Measurements from ENCODE around the gene SYNDIG1.

The SYNDIG1 gene

GRCh38 chr20:24647713-24648112 lies 178.3 kb downstream of the SYNDIG1 start:
- DNase-seq (ENCODE audit: low read depth in 1 of 2, low spot score in 1 of 2) = no peak
- TF ChIP-seq GABPA (IDR thresholded peaks at IDR 0.05; ENCODE audit: low read depth) (no peak), SPI1 (IDR thresholded peaks at IDR 0.05; ENCODE audit: borderline replicate concordance, low read depth) (no peak), POLR2AphosphoS5 (IDR thresholded peaks at IDR 0.05; ENCODE audit: low read depth) (no peak)
- TF ChIP-seq, protein P1, sequence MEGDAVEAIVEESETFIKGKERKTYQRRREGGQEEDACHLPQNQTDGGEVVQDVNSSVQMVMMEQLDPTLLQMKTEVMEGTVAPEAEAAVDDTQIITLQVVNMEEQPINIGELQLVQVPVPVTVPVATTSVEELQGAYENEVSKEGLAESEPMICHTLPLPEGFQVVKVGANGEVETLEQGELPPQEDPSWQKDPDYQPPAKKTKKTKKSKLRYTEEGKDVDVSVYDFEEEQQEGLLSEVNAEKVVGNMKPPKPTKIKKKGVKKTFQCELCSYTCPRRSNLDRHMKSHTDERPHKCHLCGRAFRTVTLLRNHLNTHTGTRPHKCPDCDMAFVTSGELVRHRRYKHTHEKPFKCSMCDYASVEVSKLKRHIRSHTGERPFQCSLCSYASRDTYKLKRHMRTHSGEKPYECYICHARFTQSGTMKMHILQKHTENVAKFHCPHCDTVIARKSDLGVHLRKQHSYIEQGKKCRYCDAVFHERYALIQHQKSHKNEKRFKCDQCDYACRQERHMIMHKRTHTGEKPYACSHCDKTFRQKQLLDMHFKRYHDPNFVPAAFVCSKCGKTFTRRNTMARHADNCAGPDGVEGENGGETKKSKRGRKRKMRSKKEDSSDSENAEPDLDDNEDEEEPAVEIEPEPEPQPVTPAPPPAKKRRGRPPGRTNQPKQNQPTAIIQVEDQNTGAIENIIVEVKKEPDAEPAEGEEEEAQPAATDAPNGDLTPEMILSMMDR (IDR thresholded peaks at IDR 0.05; ENCODE audit: insufficient read depth, low read length) = no peak
- TF ChIP-seq, protein P2, sequence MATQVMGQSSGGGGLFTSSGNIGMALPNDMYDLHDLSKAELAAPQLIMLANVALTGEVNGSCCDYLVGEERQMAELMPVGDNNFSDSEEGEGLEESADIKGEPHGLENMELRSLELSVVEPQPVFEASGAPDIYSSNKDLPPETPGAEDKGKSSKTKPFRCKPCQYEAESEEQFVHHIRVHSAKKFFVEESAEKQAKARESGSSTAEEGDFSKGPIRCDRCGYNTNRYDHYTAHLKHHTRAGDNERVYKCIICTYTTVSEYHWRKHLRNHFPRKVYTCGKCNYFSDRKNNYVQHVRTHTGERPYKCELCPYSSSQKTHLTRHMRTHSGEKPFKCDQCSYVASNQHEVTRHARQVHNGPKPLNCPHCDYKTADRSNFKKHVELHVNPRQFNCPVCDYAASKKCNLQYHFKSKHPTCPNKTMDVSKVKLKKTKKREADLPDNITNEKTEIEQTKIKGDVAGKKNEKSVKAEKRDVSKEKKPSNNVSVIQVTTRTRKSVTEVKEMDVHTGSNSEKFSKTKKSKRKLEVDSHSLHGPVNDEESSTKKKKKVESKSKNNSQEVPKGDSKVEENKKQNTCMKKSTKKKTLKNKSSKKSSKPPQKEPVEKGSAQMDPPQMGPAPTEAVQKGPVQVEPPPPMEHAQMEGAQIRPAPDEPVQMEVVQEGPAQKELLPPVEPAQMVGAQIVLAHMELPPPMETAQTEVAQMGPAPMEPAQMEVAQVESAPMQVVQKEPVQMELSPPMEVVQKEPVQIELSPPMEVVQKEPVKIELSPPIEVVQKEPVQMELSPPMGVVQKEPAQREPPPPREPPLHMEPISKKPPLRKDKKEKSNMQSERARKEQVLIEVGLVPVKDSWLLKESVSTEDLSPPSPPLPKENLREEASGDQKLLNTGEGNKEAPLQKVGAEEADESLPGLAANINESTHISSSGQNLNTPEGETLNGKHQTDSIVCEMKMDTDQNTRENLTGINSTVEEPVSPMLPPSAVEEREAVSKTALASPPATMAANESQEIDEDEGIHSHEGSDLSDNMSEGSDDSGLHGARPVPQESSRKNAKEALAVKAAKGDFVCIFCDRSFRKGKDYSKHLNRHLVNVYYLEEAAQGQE (IDR thresholded peaks at IDR 0.05; ENCODE audit: insufficient replicate concordance, low read depth) = no peak
- H3K4me3 ChIP-seq (replicated peaks; ENCODE audit: insufficient read depth, low read length) = no peak overlapping the region
- no peaks in the 10 kb centered on the region for H3K27me3 ChIP-seq (ENCODE audit: insufficient read depth, poor library complexity, severe bottlenecking)
- no peak overlapping the region for H3K27ac ChIP-seq (replicated peaks)

GRCh38 chr20:24648481-24648880 lies 179.1 kb downstream of the SYNDIG1 start:
- H3K27me3 ChIP-seq (ENCODE audit: insufficient read depth, poor library complexity, severe bottlenecking) = no peaks in the 10 kb centered on the region
- no peak overlapping the region for H3K4me3 ChIP-seq (replicated peaks; ENCODE audit: insufficient read depth, low read length)
- H3K27ac ChIP-seq (replicated peaks) = no peak overlapping the region
- no peak for DNase-seq (ENCODE audit: low read depth in 1 of 2, low spot score in 1 of 2)
- TF ChIP-seq GABPA (IDR thresholded peaks at IDR 0.05; ENCODE audit: low read depth) = no peak
- TF ChIP-seq, protein P1 (IDR thresholded peaks at IDR 0.05; ENCODE audit: insufficient read depth, low read length) = no peak
- TF ChIP-seq SPI1 (IDR thresholded peaks at IDR 0.05; ENCODE audit: borderline replicate concordance, low read depth) = no peak
- TF ChIP-seq, protein P2 (IDR thresholded peaks at IDR 0.05; ENCODE audit: insufficient replicate concordance, low read depth) = no peak
- TF ChIP-seq POLR2AphosphoS5 (IDR thresholded peaks at IDR 0.05; ENCODE audit: low read depth) = no peak

DNA sequence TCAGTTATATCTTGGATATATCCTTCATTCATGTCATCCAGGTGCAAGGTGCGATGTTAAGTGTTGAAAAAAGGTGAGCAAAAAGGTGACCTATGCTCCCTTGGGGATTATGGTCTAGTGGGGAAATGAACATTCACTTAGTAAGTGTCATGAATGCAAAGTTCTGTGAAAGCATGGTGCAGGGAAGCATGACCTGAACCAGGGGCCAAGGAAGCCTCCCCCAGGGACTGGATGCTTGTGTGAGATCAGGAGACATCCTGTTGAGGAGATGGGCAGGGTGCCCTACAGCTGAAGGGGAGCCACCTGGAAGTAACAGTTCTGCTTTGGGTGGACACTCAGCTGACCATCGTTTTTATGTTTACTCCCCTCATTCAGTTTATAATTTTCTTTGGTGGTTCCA lies 179.5 kb downstream of the SYNDIG1 start:
- no peak for DNase-seq (ENCODE audit: low read depth in 1 of 2, low spot score in 1 of 2)
- Histone ChIP-seq H3K4me3 (replicated peaks; ENCODE audit: insufficient read depth, low read length) (no peak overlapping the region), H3K27ac (replicated peaks) (no peak overlapping the region), H3K27me3 (ENCODE audit: insufficient read depth, poor library complexity, severe bottlenecking) (no peaks in the 10 kb centered on the region)
- no peak for TF ChIP-seq SPI1 (IDR thresholded peaks at IDR 0.05; ENCODE audit: borderline replicate concordance, low read depth)
- TF ChIP-seq, protein P1 (IDR thresholded peaks at IDR 0.05; ENCODE audit: insufficient read depth, low read length) = no peak
- TF ChIP-seq POLR2AphosphoS5 (IDR thresholded peaks at IDR 0.05; ENCODE audit: low read depth) = no peak
- TF ChIP-seq, protein P2 (IDR thresholded peaks at IDR 0.05; ENCODE audit: insufficient replicate concordance, low read depth) = no peak
- no peak for TF ChIP-seq GABPA (IDR thresholded peaks at IDR 0.05; ENCODE audit: low read depth)
